Gastroesophageal sphincter (tissue), 3 donors: ENCODE measurements around the gene PCDHGA11.

Source experiments
- POLR2A ChIP-seq, 2 donors: fragments of 450-650 bp; IDR thresholded peaks; one replicate each; pipeline ENCODE4 v1.6.1; 2017; ENCODE audit warnings: antibody characterized with exemption in 2 of 2, mild to moderate bottlenecking in 2 of 2, moderate library complexity in 1 of 2
- POLR2AphosphoS5 ChIP-seq: sonication (generic); formaldehyde crosslinking; IDR thresholded peaks from one replicate; pipeline ENCODE4 v1.6.1; 2017; ENCODE audit warnings: antibody characterized with exemption
- TF ChIP-seq, protein P1 (sequence below), 4 experiments: fragments of 200-600 bp in 2 of 4; fragments of 450-650 bp in 2 of 4; sonication (generic) in 1 of 4; IDR thresholded peaks; one replicate each; pipeline ENCODE4 v1.5.1; 2017 to 2019; ENCODE audit warnings: antibody characterized with exemption in 4 of 4, mild to moderate bottlenecking in 2 of 4, moderate library complexity in 2 of 4

GRCh38 chr5:141419074-141419880 lies 1.6 kb upstream of the PCDHGA11 start:
- no peak for TF ChIP-seq POLR2AphosphoS5
- TF ChIP-seq, protein P1, sequence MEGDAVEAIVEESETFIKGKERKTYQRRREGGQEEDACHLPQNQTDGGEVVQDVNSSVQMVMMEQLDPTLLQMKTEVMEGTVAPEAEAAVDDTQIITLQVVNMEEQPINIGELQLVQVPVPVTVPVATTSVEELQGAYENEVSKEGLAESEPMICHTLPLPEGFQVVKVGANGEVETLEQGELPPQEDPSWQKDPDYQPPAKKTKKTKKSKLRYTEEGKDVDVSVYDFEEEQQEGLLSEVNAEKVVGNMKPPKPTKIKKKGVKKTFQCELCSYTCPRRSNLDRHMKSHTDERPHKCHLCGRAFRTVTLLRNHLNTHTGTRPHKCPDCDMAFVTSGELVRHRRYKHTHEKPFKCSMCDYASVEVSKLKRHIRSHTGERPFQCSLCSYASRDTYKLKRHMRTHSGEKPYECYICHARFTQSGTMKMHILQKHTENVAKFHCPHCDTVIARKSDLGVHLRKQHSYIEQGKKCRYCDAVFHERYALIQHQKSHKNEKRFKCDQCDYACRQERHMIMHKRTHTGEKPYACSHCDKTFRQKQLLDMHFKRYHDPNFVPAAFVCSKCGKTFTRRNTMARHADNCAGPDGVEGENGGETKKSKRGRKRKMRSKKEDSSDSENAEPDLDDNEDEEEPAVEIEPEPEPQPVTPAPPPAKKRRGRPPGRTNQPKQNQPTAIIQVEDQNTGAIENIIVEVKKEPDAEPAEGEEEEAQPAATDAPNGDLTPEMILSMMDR (IDR thresholded peaks at IDR 0.05), result no peak
- no peak for TF ChIP-seq POLR2A (IDR thresholded peaks at IDR 0.05)
